GM12892 (cell line): ENCODE data around the gene NAPSA.

Experiments used
- POLR2A ChIP-seq: IDR thresholded peaks from 2 replicates; pipeline ENCODE4 v1.6.1; 2011; ENCODE audit warnings: low read depth, low read length, control low read depth
- POLR2AphosphoS5 ChIP-seq: IDR thresholded peaks from 2 replicates; pipeline ENCODE4 v1.6.1; 2011; ENCODE audit warnings: low read depth, low read length, control low read depth

GRCh38 chr19:50377051-50377461 lies 11.6 kb upstream of the NAPSA start:
- TF ChIP-seq POLR2A, result no peak
- TF ChIP-seq POLR2AphosphoS5, result no peak
